NB4 (cell line): Measurements from ENCODE around the gene EDEM2.

Experiments
- POLR2A ChIP-seq: IDR thresholded peaks from 2 replicates; pipeline ENCODE4 v1.6.1; 2011; ENCODE audit warnings: mild to moderate bottlenecking; ENCODE audit not compliant: insufficient read length; ENCODE audit errors: extremely low read depth
- TF ChIP-seq, protein P1 (sequence below): IDR thresholded peaks from one replicate; pipeline ENCODE4 v1.5.1; 2012; ENCODE audit warnings: low read depth, low read length

DNA sequence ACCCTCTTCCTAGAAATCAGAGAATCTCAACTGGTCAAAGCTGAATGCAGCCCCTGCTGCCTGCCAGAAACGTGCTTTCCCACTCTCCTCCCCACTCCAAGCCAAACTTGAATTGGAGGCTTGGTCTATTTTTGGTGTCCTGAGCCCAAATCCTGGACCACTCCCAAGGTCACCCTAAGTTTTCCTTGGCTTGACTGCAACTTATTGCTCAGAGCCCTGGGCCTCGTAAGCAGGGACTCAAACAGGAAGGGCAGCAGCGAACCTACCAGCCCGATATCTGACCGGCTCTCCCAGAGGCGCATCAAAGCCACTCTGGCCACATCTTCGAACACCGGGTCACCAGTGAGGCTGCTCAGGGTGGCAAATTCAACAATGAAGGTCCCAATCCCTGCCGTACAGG, 12.7 kb downstream of the EDEM2 start:
- TF ChIP-seq, protein P1, sequence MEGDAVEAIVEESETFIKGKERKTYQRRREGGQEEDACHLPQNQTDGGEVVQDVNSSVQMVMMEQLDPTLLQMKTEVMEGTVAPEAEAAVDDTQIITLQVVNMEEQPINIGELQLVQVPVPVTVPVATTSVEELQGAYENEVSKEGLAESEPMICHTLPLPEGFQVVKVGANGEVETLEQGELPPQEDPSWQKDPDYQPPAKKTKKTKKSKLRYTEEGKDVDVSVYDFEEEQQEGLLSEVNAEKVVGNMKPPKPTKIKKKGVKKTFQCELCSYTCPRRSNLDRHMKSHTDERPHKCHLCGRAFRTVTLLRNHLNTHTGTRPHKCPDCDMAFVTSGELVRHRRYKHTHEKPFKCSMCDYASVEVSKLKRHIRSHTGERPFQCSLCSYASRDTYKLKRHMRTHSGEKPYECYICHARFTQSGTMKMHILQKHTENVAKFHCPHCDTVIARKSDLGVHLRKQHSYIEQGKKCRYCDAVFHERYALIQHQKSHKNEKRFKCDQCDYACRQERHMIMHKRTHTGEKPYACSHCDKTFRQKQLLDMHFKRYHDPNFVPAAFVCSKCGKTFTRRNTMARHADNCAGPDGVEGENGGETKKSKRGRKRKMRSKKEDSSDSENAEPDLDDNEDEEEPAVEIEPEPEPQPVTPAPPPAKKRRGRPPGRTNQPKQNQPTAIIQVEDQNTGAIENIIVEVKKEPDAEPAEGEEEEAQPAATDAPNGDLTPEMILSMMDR, result no peak
- no peak for TF ChIP-seq POLR2A
